Inflammatory macrophage treated with lipopolysaccharide for 4 hours (primary cell): ENCODE data around the gene NRG4.
A peak's percentile ranks its signal among the peaks of the same experiment; 100 is the strongest.
"Not testable (repeated sequence)": the region's sequence is repeated elsewhere in the genome, so short reads cannot be mapped to it uniquely, and the experiment has no call there.

Experiments used
- DNase-seq: peaks from one replicate; pipeline ENCODE4 v3.0.0-alpha.2; 2020

Gene NRG4

DNA sequence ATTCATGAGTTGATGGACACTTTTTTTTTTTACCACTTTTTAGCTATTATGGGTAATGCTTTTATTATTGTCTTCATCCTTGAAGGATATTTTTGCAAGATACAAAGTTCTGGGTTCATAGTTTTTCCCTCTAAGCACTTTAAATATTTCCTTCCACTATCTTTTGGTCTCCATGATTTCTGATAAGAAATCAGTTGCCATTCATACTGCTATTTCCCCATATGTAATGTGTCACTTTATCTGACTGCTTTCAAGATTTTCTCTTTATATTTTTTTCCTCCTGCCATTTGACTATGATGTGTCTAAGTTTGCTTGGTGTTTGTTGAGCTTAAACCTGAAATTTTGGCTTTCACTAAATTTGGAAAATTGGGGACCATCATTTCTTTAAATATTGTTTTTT, 19.3 kb downstream of the NRG4 start:
- DNase-seq, result no peak

DNA sequence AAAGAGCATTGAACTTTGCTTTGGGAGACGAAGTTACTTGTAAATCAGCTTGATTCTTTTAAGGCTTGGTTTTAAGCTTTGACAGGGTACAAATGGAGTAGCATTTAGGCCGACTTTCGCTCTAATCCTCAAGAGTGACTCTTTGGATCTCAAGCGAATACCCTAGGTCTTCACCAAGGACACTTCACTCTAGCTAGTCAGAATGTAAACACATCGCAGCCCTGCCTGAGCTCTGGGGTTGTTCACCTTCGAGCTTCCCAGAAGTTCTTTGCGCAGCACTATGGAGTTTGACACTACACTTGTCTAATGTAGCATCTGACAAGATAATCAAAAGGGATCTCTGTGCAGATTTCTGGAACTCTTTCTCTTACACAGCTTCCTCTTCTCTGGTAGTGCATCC, 22.3 kb downstream of the NRG4 start:
- no peak for DNase-seq

DNA sequence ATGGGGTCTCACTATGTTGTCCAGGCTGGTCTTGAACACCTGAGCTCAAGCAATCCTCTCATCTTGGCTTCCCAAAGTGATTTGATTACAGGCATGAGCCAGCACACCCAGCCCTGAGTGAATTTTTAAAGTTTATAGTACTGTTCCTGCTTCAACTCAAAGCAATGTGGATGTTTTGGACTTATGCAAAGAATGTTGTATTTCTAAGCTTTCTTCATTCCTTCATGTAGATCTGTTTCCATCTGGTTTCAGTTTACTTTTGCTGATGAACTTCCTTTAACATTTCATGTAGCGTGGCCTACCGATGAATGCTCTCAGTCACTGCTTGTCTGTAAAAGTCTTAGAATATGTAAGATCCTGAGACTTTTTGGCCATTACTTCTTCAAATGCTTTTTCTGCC, 23.2 kb downstream of the NRG4 start:
- DNase-seq, result no peak

DNA sequence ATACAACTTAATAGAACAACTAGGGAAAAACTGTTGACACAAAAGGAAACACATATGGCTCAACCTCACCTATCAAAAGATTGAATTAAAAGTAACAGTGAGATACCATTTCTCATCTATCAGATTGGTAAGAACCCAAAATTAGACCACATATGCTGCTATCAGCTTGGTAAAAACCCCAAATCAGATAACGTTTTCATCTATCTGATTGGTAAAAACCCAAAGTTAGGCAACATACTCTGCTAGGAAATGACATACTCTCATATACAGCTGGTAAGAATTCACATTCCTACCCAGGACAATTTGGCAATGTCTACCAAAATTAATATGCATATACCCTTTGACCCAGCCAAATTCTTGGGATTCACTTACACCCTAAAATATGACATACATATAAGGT, 26.3 kb downstream of the NRG4 start:
- no peak for DNase-seq

GRCh38 chr15:75984706-75985105, 27.5 kb downstream of the NRG4 start:
- peak; percentile 18 for DNase-seq

- no peak for DNase-seq
These were observed 29.8 kb downstream of the NRG4 start for GRCh38 chr15:75982468-75982867.

DNA sequence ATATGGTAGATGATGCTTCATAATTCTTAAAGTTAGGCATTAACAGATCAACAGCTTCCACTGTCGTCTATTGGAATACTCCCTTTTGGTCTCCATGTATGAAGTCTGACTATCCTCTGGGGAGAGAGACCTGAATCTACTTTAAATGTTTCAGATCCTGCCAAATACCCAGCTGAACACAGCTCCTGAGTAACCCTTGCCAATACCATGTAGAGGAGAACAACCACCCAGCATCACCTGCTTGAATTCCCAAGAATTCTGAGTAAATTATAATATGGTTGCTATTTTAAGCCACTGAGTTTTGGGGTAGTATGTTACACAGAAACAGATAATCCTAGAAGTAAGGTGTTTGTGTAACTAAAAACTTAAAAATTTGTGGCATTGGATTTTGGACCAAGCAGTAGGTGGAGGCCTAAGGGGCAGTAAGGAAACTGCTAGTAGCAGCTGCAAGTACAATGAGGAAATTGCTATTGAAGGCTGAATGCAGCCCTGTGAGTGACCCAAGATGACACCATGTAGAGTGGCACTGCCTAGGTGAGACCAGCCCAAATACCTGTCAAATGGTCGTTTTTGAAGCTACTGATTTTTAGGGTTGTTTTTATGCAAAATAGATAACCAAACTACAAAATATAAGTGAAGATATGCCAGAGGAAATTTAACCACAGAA, 30.9 kb downstream of the NRG4 start:
- DNase-seq, result no peak

GRCh38 chr15:75976766-75977165, 35.5 kb downstream of the NRG4 start:
- DNase-seq, result not testable (repeated sequence)

DNA sequence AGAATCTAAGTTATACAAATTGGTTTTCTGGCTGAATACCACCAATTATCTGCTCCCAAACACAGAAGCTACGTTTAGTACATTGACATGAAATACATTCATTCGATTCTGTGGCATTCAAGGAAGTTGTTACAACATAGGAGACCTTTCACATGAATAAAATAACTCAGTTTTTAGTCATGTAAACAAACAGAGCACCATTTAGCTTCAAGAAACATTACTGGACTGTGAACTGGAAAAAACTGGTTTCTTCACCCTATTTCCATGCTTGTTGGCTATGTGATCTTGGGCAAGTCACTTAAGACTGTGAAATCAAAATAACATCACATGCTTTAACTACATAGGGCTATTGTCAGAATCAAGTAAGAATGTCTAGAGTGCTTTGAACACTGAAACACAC, 46.2 kb downstream of the NRG4 start:
- DNase-seq, result peak; percentile 33

DNA sequence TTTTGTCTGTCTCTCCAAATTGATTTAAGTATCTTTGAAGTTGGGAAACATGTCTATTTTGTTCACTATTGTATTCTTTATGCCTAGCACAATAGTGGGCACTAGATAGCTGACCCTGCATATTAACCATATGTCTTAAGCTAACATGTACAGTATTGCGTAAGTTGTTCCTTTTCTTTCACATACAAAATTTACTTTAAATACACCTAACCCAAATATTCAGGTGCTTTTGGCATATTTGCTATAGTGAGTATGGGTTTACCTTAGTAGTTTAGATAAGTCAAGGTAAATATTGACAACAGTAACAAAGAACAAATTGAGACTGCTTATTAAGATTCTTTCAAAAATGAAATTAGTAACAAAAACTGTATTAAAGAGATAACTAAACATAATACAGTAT, 50.9 kb downstream of the NRG4 start:
- DNase-seq, result no peak

DNA sequence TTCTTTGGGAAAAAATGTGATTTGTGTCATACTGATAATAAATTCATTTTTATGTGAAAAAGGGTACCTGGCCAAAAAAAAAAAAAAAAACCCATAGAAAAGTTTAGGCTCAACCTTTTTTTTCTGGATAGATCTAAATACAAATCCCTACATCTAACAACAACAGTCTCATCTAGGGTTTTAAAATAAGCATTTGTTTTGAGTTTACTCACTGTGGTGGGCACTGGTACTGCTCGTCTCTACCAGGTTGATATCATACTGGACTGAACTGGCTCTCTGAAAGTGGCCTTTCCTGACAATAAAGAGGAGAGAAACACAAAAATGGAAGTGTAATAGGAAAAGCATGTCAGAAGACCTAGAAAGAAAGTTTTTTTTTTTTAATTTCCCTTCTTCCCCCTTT, 56.5 kb downstream of the NRG4 start:
- no peak for DNase-seq

DNA sequence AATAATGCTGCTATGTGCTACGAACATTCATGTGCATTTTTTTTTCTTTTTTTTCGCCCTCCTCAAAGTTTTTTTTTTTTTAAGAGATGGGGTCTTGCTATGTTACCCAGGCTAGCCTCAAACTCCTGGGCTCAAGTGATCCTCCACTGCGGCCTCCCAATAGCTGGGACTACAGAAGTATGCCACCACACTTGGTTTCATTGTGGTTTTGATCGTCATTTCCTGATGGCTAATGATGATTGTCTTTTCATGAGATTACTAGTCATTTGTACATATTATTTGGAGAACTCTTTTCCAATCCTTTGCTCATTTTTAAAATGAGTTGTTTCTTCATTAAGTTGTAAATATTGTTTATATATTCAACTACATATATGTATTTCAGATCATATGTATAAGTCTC, 59.7 kb downstream of the NRG4 start:
- DNase-seq, result peak; percentile 61

- no peak for DNase-seq
These were observed 63.4 kb downstream of the NRG4 start for GRCh38 chr15:75948761-75949296.

- DNase-seq, result peak; percentile 66
These were observed 65.1 kb downstream of the NRG4 start for GRCh38 chr15:75947092-75947491.

- peak; percentile 82 for DNase-seq
These were observed 66.3 kb downstream of the NRG4 start for GRCh38 chr15:75945953-75946352.

- DNase-seq, result no peak
These were observed 68.5 kb downstream of the NRG4 start for GRCh38 chr15:75943713-75944215.

GRCh38 chr15:75943246-75943645, 69.0 kb downstream of the NRG4 start:
- DNase-seq, result no peak

DNA sequence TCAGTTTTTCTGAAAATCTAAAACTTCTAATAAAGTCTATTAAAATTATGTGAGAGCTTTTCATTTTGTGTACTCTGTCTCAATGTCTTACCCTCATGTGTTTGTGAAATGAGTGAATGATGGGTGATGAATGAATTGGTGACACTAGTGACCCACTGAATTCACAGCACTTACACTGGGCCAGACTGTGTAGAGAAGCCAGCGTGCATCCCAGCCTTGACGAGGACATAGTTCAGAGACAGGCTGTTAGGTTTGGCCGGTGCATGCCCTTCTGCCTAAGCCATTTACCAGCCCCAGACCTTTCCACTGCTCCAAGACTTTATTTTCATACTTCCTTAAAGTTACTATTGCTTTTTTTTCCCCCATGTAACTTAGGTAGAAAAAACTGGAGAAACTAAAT, 69.8 kb downstream of the NRG4 start:
- DNase-seq, result no peak

DNA sequence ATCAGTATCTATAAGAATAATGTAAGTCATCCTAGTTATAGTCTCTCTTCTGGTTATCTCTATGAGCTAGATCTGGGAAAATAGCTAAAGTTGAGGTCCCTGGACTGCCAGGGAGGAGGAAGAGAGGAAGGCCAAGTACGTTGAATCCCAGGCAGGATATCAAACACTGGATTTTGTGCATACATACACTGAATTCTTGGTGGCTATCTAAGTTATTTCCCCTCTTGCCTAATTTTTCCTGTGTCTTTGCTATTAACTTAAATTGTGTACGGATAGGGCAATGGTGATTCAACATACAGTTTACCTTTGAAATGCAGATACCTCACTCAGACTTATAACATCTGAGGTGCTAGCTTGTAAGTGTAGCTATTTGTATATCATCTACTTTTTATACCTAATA, 81.4 kb downstream of the NRG4 start:
- no peak for DNase-seq

DNA sequence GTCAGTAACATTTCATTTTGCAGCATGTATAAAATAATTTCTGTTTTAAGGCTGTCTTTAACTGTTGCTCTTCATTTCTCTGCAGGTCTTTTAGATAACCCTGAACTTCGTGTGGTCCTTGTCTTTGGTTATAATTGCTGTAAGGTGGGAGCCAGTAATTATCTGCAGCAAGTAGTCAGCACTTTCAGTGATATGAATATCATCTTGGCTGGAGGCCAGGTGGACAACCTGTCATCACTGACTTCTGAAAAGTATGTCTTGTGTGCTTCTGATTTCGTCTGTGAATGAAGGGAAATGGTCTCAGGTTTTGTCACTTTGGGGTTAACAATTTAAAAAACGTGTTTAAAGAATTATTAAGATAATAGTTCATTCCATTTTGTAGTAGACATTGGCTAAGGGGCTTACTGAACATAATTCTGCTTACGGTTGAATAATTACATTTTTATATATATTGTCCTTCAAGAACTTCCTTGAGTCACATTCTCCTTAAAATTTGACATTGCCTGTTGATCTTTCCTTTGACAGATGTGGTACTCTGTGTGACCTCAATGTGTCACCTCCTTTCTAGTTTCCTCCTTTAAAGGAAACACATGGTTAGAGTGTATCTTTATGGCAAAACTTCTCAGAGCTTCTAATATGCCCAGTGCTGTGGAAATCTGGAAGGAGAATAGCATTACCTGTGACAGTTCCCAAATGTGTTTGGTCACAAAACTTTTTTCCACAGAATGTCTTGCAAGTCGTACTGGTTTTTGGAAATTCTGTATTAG, 82.2 kb downstream of the NRG4 start:
- no peak for DNase-seq

DNA sequence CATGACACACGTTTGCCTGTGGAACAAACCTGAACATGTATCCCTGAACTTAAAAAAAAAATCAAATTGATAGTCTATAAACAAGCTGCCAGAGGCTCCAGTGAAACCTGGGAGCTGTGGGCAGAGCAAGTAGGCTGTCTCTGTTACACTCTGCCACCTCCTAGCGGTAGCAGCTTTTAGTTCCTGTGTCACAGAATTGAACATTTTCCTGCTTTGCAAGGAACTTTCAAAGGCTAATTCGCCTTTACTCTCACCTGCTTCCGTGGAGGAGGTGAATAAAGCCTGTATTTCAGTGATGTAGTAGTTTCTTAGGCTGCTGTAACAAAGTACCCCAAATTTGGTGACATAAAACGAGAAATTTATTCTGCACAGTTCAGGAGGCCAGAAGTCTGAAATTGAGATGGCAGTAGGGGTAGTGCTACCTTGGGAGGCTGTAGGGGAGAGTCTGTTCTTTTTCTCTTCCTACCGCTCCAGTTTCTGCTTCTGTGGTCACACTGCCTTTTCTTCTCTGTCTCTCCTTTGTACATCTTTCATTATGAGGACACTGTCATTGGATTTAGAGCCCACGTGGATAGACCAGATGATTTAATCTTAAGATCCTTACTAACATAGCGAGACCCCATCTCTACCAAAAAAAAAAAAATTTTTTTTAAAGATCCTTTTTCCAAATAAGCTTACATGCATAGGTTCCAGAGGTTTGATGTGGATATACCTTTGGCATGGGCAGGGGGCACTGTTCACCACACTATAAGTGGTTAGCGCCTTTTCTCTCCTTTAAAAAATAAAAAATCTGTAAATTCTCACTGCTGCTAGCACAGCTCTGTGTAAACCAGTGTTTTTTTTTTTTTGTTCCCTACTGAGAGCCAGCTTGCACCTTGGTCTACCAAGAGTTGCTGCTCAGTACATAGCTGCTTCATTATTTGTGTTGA, 83.3 kb downstream of the NRG4 start:
- no peak for DNase-seq

DNA sequence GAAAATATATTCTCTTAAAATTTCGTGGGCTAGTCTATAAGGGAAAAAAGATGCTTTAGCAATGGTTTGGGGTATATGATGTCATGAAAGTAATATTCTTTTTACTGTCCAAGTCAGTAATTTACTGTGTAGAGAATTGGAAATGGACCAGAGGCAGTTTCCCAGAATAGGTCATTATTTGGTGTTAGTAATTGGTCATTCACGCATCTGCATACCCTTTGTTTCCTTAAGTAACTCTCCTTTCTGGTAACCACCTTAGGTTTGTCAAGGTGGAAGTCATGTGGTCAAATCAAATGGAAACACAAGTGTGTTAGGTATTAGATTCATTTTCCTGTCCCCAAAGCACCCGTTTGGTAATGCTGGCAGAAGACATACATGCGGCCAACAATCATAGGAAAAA, 84.6 kb downstream of the NRG4 start:
- no peak for DNase-seq

- DNase-seq, result no peak
These were observed 85.3 kb downstream of the NRG4 start for GRCh38 chr15:75926931-75927330.
